A549 (cell line): ENCODE results near the gene EPHB6. TPM values are rescaled to one million over a fixed set of nuclear protein-coding genes. Genes with fewer than 3 reads are reported as not detected.

Experiments used
- ATAC-seq, 2 experiments: fragments of 200-7000 bp in 1 of 2; fragments of >200 bp in 1 of 2; cut with Nextera tagmentation in 1 of 2; cut with Tn5 transposase in 1 of 2; 3 replicates each; pipeline versions ENCODE4 v1.8.0 to v1.9.1; 2018 to 2020; ENCODE audit warnings: mild to moderate bottlenecking in 1 of 2, moderate library complexity in 1 of 2
- CTCF ChIA-PET: fragments of 300-600 bp; sonication (Branson Sonifier 250); formaldehyde crosslinking; extraction: SDS; loops from one replicate; lab custom pipeline; 2021; ENCODE audit warnings: antibody characterized with exemption, inconsistent platforms; lab: Yijun Ruan, JAX
- POLR2A ChIA-PET: fragments of 350-600 bp; formaldehyde crosslinking; extraction: SDS; loops from one replicate; lab custom pipeline; 2021; ENCODE audit warnings: antibody characterized with exemption, inconsistent platforms; lab: Yijun Ruan, JAX
- DNase-seq, 2 experiments: peaks; one replicate each; pipeline versions ENCODE4 v3.0.0 to v3.0.0-alpha.2; 2011 to 2016; ENCODE audit warnings: low read depth in 1 of 2, low spot score in 1 of 2
- FAIRE-seq: peaks from 2 replicates; lab custom pipeline; 2011; peaks lifted over from hg19 to GRCh38; lab: Jason Lieb, UNC
- H3K27ac ChIP-seq, 2 experiments: fragments of >200 bp; sonication (Bioruptor Twin); formaldehyde crosslinking; 3 replicates each; pipeline ENCODE4 v1.5.1; 2016 to 2017
- H3K4me1 ChIP-seq: fragments of >200 bp; sonication (Bioruptor Twin); formaldehyde crosslinking; 3 replicates; pipeline ENCODE4 v1.6.1; 2016
- H3K4me2 ChIP-seq: fragments of >200 bp; sonication (Bioruptor Twin); formaldehyde crosslinking; 3 replicates; pipeline ENCODE4 v1.6.1; 2016
- H3K4me3 ChIP-seq: fragments of >200 bp; sonication (Bioruptor Twin); formaldehyde crosslinking; 3 replicates; pipeline ENCODE4 v1.5.1; 2016
- H3K9me3 ChIP-seq: fragments of >200 bp; sonication (Bioruptor Twin); formaldehyde crosslinking; 3 replicates; pipeline ENCODE4 v1.6.1; 2016
- BCL3 ChIP-seq: fragments of >200 bp; sonication (Bioruptor Twin); formaldehyde crosslinking; IDR thresholded peaks from 3 replicates; pipeline ENCODE4 v1.6.1; 2016
- CBX2 ChIP-seq: fragments of 200-600 bp; sonication (generic); IDR thresholded peaks from 2 replicates; pipeline ENCODE4 v1.6.1; 2016; ENCODE audit warnings: low read depth, mild to moderate bottlenecking, borderline replicate concordance
- CHD2 ChIP-seq: fragments of 150-350 bp; IDR thresholded peaks from 2 replicates; pipeline ENCODE4 v1.6.1; 2014; ENCODE audit warnings: low read length; ENCODE audit not compliant: partially characterized antibody
- E2F6 ChIP-seq: IDR thresholded peaks from 2 replicates; pipeline ENCODE4 v1.6.1; 2012; ENCODE audit warnings: low read depth, borderline replicate concordance
- EHF ChIP-seq: fragments of 250-450 bp; sonication (Bioruptor Pico); IDR thresholded peaks from 2 replicates; pipeline ENCODE4 v1.5.0; 2020; ENCODE audit warnings: mild to moderate bottlenecking
- FOXS1 ChIP-seq: fragments of 250-450 bp; sonication (Bioruptor Pico); IDR thresholded peaks from 2 replicates; pipeline ENCODE4 v1.5.0; 2020; ENCODE audit warnings: mild to moderate bottlenecking, moderate library complexity
- GATA3 ChIP-seq: IDR thresholded peaks from 2 replicates; pipeline ENCODE4 v1.6.1; 2012; ENCODE audit warnings: borderline replicate concordance
- HEYL ChIP-seq: fragments of 250-450 bp; sonication (Bioruptor Pico); IDR thresholded peaks from 2 replicates; pipeline ENCODE4 v1.8.0; 2021; ENCODE audit warnings: mild to moderate bottlenecking, moderate library complexity
- HOXB13 ChIP-seq: fragments of 250-450 bp; sonication (Bioruptor Pico); IDR thresholded peaks from 2 replicates; pipeline ENCODE4 v1.5.0; 2020; ENCODE audit warnings: low read depth, mild to moderate bottlenecking, moderate library complexity
- MAZ ChIP-seq: fragments of 150-350 bp; IDR thresholded peaks from 2 replicates; pipeline ENCODE4 v1.6.1; 2014; ENCODE audit warnings: antibody characterized with exemption, low read depth, low read length, borderline replicate concordance
- NFE2L2 ChIP-seq: fragments of 150-350 bp; conservative IDR thresholded peaks from 2 replicates; pipeline ENCODE4 v1.6.1; 2014; ENCODE audit warnings: low read length
- RAD21 ChIP-seq, 2 experiments: fragments of >200 bp in 1 of 2; sonication (Bioruptor Twin) in 1 of 2; formaldehyde crosslinking in 1 of 2; IDR thresholded peaks in 1 of 2; conservative IDR thresholded peaks in 1 of 2; 2 replicates in 1 of 2; 3 replicates in 1 of 2; pipeline ENCODE4 v1.6.1; 2012 to 2018; ENCODE audit warnings: inconsistent platforms in 1 of 2
- RCOR1 ChIP-seq: fragments of 150-350 bp; IDR thresholded peaks from 2 replicates; pipeline ENCODE4 v1.6.1; 2014; ENCODE audit warnings: antibody characterized with exemption, low read length, low read depth
- SMC3 ChIP-seq: fragments of >200 bp; sonication (Bioruptor Twin); formaldehyde crosslinking; IDR thresholded peaks from 3 replicates; pipeline ENCODE4 v1.6.1; 2018; ENCODE audit warnings: inconsistent platforms
- TP53 ChIP-seq: fragments of 250-450 bp; sonication (Bioruptor Pico); IDR thresholded peaks from 2 replicates; pipeline ENCODE4 v1.5.0; 2021; ENCODE audit warnings: mild to moderate bottlenecking, moderate library complexity
- ZFP36 ChIP-seq: fragments of 450-650 bp; IDR thresholded peaks from 2 replicates; pipeline ENCODE4 v1.6.1; 2014; ENCODE audit warnings: borderline replicate concordance; ENCODE audit not compliant: partially characterized antibody
- ZSCAN20 ChIP-seq: fragments of 250-450 bp; sonication (Bioruptor Pico); IDR thresholded peaks from 2 replicates; pipeline ENCODE4 v1.8.0; 2022; ENCODE audit warnings: mild to moderate bottlenecking, moderate library complexity
- WGBS: methylation state at CpG from one replicate; pipeline ENCODE4 v1.1.6; 2017; ENCODE audit errors: missing lambda C conversion rate; 5-methylcytosine and 5-hydroxymethylcytosine counted together
- polyA plus RNA-seq, 4 experiments: library from polyadenylated mRNA; depleted of rRNA in 3 of 4; stranded (reverse); fragments of >200 nt; fragmentation: RNase III in 1 of 4; extraction: RNeasy Plus Mini Kit Qiagen cat#74134 plus additional on column Dnase treatment in 1 of 4; gene quantifications; 2 replicates in 3 of 4; 3 replicates in 1 of 4; pipeline ENCODE4 v1.2.3, GENCODE V29; 2011 to 2017
- TF ChIP-seq, protein P1 (sequence below): fragments of >200 bp; sonication (Bioruptor Twin); formaldehyde crosslinking; IDR thresholded peaks from 3 replicates; pipeline ENCODE4 v1.5.1; 2016

The EPHB6 gene
- polyA plus RNA-seq, 2 of the 4 experiments (the other 2 are of a cell fraction): 0.26 to 0.37 TPM

DNA sequence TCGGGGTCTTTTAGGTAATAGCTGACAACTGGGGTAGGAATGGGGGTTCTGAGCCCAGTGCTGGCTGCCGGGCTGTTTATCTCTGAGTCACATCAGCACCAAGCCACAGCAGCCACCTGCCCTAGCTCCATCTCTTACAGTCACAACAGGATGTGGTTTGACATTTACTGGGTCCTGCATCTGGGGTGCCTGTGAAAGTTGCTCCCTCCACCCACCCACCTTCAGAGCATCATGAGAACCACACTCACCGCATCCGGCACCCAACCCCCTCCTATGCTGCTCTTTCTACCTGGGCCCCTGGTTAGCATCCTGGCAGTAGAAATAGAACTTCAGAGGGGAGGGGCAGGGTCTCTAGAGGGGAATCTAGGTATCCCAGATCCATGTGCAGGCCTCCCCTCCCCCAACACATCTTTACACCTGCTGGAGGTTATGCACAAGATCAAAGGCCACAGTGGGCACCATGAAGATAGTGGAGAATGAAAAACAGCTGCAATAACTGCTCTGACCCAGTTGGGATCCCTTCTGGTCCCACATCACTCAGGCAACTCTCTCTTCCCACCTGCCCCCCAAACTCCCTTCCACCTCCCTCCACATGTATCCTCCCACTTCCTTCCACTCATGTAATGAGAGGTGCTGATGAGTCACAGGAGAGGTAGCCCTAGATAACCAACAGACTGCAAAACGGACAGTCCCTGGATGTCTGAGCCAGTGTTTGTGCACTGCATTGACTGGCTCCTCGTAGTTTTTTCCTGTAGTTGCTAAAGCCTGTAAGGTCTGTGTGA, 45.9 kb upstream of the EPHB6 start:
- 13% methylated on average over 6 of the region's 6 CpGs for WGBS
- Histone ChIP-seq H3K4me3 (no peak overlapping the region), H3K4me2 (no peak overlapping the region), H3K27ac (no peak overlapping the region)
- no peak for ATAC-seq
- no peak for FAIRE-seq
- DNase-seq: no peak
- TF ChIP-seq HOXB13 (no peak), CHD2 (no peak), TP53 (CRISPR knock-in tag) (no peak), ZSCAN20 (CRISPR knock-in tag) (no peak), NFE2L2 (no peak), RCOR1 (no peak), CBX2 (no peak), GATA3 (no peak)
- TF ChIP-seq, all 56 proteins: peak for 0
- ChIA-PET CTCF (interaction anchor here (0.9 to 3.3 kb wide), 5 partner anchors 11 to 274 kb away, joined by 4 to 17 read pairs (median 13); no protein-coding TSS in a partner anchor), POLR2A (no interaction called here)
- Histone ChIP-seq H3K9me3 (no peaks in the 10 kb centered on the region), H3K4me1 (no peaks in the 10 kb centered on the region)

DNA sequence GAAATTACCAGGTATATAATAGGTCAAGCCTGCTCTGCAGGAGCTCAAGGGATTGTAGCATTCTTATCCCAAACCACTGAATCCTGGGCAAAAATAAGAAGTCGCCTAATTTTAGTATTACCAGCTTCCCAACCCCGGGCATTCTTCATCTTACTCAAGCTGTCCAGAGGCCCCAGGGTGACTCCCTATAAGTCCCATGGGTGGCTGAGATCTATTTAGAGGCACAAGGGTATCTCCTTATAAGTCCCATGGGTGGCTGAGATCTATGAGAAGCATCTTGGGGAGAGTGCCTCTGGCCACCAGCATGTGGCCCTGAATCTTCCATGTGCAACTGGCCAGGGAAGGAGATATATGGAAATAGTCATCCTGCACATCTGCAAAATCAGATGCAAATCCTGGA, 45.2 kb upstream of the EPHB6 start:
- Histone ChIP-seq H3K9me3 (no peaks in the 10 kb centered on the region), H3K4me1 (no peaks in the 10 kb centered on the region), H3K4me2 (no peak overlapping the region), H3K27ac (no peak overlapping the region), H3K4me3 (no peak overlapping the region)
- FAIRE-seq (no peak), ATAC-seq (no peak), DNase-seq (no peak)
- WGBS: 0% methylated on average over 2 of the region's 2 CpGs
- CTCF ChIA-PET: interaction anchor here (0.7 to 4.8 kb wide), 13 partner anchors 11 to 308 kb away, joined by 3 to 34 read pairs (median 12); no protein-coding TSS in a partner anchor
- POLR2A ChIA-PET: no interaction called here
- TF ChIP-seq E2F6: no peak
- no peak for TF ChIP-seq ZSCAN20 (CRISPR knock-in tag)
- TF ChIP-seq MAZ: no peak
- TF ChIP-seq BCL3: no peak
- TF ChIP-seq HEYL: no peak
- TF ChIP-seq FOXS1 (CRISPR knock-in tag): no peak
- TF ChIP-seq EHF: no peak

GRCh38 chr7:142811154-142811737, 43.6 kb upstream of the EPHB6 start:
- ChIA-PET CTCF (interaction anchor here (0.6 to 4.8 kb wide), 41 partner anchors 9 to 683 kb away, joined by 3 to 34 read pairs (median 4); no protein-coding TSS in a partner anchor), POLR2A (no interaction called here)
- no peak for TF ChIP-seq ZFP36
- TF ChIP-seq SMC3: peak; percentile 68
- TF ChIP-seq, protein P1, sequence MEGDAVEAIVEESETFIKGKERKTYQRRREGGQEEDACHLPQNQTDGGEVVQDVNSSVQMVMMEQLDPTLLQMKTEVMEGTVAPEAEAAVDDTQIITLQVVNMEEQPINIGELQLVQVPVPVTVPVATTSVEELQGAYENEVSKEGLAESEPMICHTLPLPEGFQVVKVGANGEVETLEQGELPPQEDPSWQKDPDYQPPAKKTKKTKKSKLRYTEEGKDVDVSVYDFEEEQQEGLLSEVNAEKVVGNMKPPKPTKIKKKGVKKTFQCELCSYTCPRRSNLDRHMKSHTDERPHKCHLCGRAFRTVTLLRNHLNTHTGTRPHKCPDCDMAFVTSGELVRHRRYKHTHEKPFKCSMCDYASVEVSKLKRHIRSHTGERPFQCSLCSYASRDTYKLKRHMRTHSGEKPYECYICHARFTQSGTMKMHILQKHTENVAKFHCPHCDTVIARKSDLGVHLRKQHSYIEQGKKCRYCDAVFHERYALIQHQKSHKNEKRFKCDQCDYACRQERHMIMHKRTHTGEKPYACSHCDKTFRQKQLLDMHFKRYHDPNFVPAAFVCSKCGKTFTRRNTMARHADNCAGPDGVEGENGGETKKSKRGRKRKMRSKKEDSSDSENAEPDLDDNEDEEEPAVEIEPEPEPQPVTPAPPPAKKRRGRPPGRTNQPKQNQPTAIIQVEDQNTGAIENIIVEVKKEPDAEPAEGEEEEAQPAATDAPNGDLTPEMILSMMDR: peak; percentile 67
- TF ChIP-seq RAD21 (conservative IDR thresholded peaks at IDR 0.05 in 1 of 2, IDR thresholded peaks at IDR 0.05 in 1 of 2): peak; percentile 60 to 61
- H3K4me1 ChIP-seq: no peaks in the 10 kb centered on the region
- FAIRE-seq (no peak), ATAC-seq (peak; percentile 31 to 90; a peak in 3 of 6 replicates), DNase-seq (peak; percentile 50 to 51)
- H3K4me2 ChIP-seq: no peak overlapping the region
- H3K9me3 ChIP-seq: no peaks in the 10 kb centered on the region
- H3K27ac ChIP-seq: no peak overlapping the region
- H3K4me3 ChIP-seq: no peak overlapping the region
- WGBS: 13% methylated on average over 6 of the region's 6 CpGs
